IPS-NIHi7 (cell line): Measurements from ENCODE around the gene SP140.
"Not testable (repeated sequence)": the region's sequence is repeated elsewhere in the genome, so short reads cannot be mapped to it uniquely, and the experiment has no call there.

Source experiments
- DNase-seq: peaks from one replicate; pipeline ENCODE4 v3.0.0; 2012; ENCODE audit warnings: mixed read lengths; ENCODE audit errors: extremely low spot score

Gene SP140

DNA sequence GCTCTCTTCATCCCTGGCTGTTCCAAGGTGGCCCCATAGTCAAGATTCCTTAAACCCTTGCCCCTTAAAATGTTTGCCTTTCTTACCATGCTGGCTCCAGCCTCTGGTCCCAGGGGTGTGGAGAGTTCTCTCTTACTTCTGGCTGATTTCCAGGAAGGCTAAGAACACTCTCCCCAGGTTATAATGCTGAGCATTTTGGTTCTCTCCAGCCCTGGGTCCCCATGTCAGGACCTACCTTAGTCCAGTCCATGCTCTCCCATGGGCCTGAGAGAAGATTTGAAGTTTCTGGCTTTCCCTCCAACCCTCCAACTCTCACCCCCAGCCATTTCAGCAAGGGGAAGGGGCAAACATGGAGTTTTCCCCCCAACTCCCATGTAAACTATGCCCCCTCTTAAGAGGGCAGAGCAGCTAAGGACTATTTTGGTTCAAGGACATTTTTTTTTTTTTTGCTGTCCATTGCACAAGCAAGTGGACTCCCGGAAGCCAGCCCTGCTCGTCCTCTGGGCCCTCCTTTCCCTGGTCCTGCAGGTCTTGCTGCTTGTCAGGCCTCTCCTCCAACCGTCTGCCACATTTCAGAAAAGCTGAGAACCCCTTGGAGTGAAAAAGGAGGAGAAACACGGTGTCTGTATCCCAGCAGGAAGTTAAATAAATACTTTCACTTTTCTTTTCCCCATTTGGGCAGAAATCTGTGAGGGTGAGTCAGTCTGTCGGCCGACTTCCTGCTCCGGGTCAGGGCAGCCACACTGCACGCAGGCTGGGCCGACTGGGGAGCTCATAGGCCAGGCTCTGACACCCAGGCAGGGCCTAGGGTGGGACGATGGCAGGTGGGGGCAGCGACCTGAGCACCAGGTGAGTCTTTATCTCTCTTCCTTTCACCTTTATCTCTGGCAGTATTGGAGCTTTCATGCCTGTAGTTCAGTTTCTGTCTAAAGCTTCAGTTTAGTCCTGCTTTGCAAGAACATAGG, 101.2 kb downstream of the SP140 start, which contains the start of gene SP140L:
Gene SP140L (plus strand): TSS at position 741 of the 965 bp plus-strand sequence. CDS start 77 bp downstream, at position 818.
- peak; percentile 43 for DNase-seq

DNA sequence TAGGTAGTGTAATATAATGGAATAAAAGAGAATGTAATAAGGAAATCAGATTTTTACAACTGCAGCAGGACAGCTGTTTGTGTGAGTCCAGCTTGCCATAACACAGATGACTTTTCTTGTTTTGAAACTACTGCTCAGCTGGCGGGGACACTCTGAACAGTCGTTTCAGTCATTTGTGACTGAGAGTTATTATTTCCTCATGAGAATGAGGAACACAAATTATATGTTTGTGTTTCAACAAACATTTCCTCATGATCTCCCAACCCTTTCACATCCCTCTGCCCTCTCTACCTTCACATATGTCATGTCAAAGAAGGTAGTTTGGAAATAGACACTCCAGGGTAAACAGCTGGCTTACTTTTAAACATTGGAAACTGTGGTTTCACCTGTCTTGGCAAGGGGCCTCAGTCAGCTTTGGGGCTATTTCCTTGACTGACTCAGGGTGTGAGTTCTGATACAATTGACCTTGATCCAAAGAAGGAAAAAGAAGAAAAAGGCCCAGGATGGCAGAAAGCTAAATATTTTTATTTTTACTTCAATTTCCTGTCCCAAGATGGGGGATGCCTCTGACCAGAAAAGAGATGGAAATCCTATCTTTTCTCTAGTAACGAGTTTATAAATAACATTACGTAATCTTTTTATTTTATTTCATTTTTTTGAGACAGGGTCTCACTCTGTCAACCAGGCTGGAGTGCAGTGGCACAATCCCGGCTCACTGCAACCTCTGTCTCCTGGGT, 102.0 kb downstream of the SP140 start:
- DNase-seq = no peak

DNA sequence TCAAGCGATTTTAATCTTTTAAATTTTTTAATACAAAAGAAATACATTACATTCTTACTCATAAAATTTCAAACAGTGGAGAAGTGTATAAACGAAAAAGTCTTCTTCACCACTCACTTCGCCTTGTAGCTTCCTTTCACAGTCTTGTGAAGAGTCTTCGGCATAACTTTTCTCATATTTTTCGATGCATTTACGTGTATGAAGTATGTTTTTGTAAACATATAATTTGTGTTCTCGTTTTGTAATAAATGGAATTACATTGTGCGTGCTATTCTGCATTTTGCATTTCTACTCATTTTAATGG, 102.6 kb downstream of the SP140 start:
- DNase-seq = no peak

DNA sequence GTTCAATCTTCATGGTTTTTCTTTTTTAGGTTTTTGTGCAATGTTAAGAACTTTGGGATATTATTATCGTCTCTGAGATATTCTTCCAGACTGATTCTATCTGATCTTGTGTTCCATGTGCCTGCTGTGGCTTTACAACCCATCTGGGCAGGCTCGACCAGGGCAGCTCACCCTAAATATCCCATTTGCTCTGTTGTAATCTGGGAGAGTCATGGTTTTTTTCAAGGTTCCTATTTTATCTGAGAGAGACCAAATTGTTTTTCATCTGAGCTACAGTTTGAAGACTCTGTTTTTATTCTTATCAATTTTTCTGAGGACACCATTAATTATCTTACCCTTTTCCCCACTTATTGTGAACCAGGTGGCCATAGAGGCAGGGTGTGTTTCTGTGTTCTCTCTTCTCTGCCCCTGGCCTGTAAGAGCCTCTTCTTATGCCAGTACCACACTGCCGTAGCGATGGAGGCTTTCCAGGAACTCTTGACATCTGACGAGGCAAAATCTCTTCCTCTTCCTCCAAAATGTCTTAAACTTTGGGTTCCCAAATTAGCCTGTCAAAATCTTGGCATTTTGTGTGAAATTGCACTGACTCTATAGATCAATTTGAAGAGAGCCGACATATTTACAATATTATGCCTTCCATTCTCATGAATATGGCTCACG, 104.5 kb downstream of the SP140 start:
- no peak for DNase-seq

DNA sequence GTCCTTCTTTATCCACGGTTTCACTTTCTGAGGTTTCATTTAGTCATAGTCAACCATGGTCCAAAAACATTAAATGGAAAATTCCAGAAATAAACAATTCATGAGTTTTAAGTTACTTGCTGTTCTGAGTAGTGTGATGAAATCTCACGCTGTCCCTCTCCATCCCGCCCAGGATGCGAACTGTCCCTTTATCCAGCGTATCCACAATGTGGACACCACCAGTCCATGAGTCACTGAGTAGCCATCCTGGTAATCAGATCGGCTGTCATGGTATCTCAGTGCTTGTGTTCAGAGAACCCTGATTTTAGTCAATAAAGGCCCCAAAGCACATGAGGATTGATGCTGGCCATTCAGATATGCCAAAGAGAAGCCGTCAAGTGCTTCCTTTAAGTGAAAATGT, 105.2 kb downstream of the SP140 start:
- no peak for DNase-seq

DNA sequence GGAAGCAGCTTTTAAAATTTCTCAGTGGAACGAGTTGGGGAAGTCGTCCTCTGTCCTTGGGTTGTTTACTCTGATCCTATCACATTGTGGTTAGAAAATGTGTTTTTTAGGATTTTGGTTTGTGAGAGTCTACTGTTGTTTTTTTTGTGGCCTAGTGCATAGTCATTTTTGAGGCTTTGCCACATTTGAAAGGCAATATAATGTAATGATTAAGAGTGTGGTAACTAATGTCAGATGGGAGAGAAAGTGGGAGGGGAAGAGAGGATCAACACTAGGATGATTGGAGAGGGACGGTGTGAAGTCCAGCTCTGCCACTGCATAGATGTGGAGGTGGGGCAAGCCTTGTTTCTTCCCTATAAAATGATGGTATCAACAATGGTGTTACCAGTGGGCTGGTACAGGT, 109.9 kb downstream of the SP140 start:
- DNase-seq = no peak

DNA sequence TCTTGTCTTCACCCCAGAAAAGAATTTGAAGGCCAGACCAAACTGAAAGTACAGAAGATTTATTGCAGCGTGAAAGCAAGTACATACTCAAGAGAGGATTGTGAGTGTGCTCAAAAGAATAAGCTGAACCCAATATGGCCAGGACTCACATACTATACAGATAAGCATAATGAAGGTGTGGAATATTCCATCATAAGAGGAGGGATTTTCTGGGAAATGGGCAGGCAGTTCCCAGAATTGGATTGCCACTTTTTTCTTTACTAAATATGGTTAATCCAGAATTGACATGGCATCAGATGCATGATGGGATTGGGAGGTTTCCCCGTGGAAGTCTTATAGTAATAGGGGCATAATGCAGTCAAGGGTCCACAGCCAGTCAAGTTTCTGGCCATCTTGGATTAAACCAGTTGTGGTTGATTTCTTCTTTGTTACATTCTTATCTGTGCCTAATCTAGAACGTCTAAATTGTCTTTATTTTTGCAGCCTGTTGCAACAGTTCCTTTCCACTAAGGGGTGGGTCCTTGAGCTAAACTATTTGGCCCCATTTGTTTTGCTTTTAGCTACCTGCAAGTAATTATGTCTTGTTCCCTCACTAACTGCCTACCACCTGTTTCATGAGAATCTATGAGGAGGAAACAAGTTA, 110.4 kb downstream of the SP140 start:
- no peak for DNase-seq

DNA sequence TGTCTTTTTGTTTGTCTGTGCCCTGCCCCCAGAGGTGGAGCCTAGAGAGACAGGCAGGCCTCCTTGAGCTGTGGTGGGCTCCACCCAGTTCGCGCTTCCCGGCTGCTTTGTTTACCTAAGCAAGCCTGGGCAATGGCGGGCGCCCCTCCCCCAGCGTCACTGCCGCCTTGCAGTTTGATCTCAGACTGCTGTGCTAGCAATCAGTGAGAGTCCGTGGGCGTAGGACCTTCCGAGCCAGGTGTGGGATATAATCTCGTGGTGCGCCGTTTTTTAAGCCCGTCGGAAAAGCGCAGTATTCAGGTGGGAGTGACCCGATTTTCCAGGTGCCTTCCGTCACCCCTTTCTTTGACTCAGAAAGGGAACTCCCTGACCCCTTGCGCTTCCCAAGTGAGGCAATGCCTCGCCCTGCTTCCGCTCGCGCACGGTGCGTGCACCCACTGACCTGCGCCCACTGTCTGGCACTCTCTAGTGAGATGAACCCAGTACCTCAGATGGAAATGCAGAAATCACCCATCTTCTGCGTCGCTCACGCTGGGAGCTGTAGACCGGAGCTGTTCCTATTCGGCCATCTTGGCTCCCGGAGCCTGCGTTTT, 116.5 kb downstream of the SP140 start:
- not testable (repeated sequence) for DNase-seq

DNA sequence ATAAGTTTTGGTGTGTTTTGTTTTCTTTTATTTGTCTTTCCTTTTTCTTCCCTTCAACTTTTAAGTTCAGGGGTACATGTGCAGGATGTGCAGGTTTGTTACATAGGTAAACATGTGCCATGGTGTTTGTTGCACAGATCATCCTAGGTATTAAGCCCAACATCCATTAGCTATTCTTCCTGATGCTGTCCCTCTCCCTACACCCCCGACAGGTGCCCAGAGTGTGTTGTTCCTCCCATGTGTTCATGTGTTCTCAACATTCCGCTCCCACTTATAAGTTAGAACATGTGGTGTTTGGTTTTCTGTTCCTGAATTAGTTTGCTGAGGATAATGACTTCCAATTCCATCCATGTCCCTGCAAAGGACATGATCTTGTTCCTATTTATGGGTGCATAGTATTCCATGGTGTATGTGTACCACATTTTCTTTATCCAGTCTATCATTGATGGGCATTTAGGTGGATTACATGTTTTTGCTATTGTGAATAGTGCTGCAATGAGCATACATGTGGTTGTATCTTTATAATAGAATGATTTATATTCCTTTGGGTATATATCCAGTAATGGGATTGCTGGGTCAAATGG, 117.6 kb downstream of the SP140 start:
- DNase-seq = not testable (repeated sequence)

DNA sequence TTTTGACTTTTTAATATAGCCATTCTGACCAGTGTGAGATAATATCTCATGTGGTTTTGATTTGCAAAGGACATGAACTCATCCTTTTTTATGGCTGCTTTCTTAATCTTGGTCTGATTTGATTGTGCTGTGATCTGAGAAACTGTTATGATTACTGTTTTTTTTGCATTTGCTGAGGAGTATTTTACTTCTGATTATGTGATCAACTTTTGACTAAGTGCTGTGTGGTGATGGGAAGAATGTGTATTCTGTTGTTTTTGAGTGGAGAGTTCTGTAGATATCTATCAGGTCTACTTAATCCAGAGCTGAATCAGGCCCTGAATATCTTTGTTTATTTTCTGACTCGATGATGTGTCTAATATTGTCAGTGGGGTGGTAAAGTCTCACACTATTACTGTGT, 118.2 kb downstream of the SP140 start:
- DNase-seq = no peak

DNA sequence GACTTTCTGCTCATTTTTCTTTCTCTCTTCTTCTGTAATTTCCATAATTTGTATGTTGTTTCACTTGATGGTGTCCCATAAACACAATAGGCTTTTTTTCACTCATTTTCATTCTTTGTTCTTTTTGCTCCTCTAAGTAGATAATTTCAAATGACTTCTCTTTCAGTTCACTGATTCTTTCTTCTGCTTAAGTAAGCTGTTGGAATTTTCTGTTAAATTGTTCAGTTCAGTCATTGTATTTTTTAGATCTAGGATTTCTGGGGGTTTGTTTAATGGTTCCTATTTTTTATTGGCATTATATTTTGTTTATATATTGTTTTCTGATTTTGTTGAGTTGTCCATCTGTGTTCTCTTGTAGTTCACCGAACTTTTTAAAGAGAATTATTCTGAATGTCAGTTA, 120.9 kb downstream of the SP140 start:
- no peak for DNase-seq

DNA sequence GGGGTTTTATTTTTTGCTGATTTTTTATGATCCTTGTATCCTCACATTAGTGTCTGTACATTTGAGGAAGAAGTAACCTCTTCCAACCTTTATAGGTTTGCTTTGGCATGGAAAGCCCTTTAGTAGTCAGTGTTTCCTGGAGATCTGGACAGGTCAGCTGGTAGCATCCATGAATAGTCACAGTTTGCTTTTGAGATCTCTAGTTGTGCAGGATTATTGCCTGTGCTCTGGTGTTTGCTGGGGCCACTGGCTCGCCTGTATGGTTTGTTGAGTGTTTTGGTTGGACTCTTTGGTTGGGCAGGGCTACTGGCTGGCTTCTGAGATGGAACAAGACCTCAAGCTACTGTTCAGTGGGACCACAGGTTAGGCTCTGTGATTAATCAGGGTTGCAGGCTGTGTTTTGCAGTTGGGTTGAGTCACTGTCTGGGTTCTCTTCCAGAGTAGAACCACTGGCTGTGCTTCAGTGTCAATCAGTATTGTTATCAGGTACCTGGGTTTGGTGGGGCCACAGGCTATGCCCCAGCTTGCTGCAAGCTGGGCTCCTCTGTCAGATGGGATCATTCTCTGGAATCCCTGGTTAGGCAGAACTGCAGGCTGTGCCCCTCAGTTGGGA, 121.5 kb downstream of the SP140 start:
- DNase-seq = no peak

DNA sequence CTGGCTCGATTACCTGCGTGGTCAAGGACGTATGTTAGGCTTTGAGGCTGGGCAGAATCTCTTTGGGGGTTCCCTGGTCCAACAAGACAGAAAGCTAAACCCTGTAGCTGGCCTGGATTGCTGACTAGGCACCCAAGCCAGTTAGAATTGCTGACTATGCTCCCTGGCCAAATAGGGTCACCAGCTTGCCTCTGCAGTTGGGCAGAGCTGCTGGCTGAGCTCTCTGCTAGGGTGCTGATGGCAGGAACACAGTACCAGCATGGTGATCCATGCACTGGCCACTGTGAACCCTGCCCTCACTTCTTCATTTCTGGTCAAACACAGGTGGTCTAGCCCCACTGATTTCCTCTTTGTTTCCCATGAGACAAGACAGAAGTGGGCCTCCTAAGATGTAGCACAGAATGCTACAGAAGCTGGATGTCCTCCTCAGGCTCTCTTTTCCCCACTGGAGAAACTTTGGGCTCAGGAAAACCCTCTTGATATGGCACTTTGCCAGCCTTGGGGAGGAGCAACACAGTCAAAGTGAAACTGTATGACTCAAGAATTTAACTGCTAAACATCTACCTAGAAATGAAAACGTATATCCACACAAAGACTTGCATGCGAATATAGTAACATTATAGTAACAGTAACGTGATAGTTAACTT, 122.2 kb downstream of the SP140 start:
- no peak for DNase-seq

DNA sequence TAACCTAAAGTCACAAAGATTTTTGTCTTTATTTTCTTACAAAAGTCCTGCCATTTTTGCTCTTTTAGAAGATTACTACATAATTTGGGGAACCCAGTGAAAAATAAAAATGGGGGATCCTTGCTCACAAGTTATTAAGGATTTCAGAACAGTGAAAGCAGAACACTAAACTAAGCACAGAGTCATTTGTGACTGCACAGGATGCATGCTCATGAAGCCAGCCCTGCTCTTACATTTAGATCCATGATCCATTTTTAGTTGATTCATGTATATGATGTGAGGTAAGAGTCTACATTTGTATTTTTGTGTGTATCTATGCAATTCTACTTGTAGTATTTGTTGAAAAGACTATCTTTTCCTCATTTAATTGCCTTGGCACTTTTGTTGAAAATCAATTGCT, 123.3 kb downstream of the SP140 start:
- no peak for DNase-seq

DNA sequence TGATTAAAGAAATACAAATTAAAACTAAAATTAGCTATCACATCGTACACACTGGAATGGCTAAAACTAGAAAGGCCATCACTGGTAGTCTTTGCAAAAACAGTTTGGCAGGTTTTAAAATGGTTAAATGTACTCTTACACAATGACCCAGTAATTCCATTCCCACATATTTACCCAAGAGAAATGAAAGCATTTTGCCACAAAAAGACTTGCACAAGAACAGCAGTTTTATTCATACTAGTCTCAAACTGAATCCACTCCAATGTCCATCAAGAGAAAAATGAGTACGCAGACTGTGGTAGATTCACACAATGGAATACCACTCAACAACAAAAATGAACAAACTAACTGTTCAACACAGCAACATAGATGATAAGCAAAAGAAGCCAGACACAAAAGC, 130.5 kb downstream of the SP140 start:
- no peak for DNase-seq

DNA sequence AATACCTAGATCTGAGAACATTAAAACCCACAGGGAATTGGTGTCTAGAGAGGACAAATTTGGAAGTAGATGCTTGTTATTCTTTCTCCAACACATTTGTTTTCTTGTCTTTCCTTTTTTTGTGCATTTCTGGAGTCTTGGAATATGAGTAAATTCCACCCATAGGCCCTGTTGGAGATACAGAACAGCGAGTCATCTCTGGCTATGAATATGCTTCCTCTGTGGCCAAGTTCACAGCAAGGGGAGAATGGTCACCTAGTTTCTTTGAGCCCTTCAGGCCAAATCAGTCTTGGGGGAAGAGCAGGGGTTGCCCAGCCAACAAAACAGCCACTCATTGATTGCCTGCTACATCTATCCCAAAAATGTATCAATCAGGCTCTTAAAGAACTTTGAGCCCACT, 132.8 kb downstream of the SP140 start:
- no peak for DNase-seq

DNA sequence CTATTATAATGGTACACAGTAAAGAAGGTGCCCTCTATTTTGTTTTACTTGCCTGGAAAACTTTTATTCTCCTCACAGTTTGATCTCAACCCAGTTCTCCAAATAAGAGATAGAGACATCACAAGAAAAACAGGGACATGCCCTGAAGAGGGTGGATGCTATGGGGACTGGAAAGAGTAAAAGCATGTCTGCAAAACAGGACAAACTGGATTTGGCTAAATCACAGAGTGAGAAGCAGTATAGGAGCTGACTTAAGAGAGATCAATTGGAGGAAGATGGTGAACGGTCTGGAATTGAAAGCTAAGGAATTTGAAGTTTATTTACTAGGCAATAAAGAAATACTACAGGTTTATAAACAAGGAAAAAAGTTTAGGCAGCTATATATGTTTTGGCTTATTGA, 134.5 kb downstream of the SP140 start:
- no peak for DNase-seq

DNA sequence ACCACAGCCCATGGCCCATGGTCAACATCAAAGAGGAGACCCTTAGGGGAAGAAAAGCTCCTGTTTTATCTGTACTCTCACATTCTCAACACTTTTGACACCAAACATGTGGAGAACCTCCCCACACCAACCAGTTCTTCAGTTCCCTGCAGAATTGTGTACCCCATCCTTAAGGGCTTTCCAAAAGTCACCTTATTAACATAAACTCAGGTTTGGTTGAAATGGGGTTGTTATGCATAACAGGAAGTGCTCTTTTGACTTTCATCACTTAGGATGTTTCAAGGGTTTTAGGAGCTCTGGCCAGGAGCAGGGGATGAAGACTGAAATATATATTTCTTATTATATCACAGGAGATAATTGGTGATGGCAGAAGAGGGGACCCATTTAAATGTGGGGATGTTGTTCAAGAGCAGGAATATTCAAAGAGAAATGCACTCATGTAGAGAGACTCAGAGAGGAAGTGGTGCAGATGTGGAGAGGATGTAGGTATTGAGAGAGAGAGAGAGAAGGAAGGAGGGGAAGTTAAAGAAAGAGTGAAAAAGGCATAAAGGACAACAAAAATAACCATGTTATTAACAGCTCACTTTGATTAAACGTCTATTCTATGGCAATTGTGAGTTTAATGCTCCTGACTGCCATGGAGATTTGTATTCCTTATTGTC, 136.6 kb downstream of the SP140 start:
- DNase-seq = no peak
